HG03039 (cell line): Measurements from ENCODE around the gene DACT2.
"Not testable (repeated sequence)": the region's sequence is repeated elsewhere in the genome, so short reads cannot be mapped to it uniquely, and the experiment has no call there.

Experiments used
- ATAC-seq: cut with Tn5 transposase; IDR thresholded peaks from one replicate; pipeline ENCODE4 v1.9.1; 2021; ENCODE audit warnings: mild to moderate bottlenecking, moderate library complexity; ENCODE audit not compliant: unreplicated experiment

The DACT2 gene

GRCh38 chr6:168267779-168268178 is 51.8 kb downstream of the DACT2 start:
- not testable (repeated sequence) for ATAC-seq

GRCh38 chr6:168265827-168266815 is 53.5 kb downstream of the DACT2 start:
- no peak for ATAC-seq

GRCh38 chr6:168265394-168265793 is 54.2 kb downstream of the DACT2 start:
- no peak for ATAC-seq

GRCh38 chr6:168264593-168265335 is 54.8 kb downstream of the DACT2 start:
- ATAC-seq: no peak

GRCh38 chr6:168263351-168263905 is 56.1 kb downstream of the DACT2 start:
- ATAC-seq: no peak

GRCh38 chr6:168261234-168261633 is 58.3 kb downstream of the DACT2 start:
- no peak for ATAC-seq

- no peak for ATAC-seq
Measured at GRCh38 chr6:168260420-168260987, 59.1 kb downstream of the DACT2 start.

GRCh38 chr6:168258795-168259194 is 60.8 kb downstream of the DACT2 start:
- ATAC-seq: no peak

GRCh38 chr6:168256940-168257339 is 62.6 kb downstream of the DACT2 start:
- no peak for ATAC-seq
